ENCODE measurements around the gene PDE4C.
A peak's percentile ranks its signal among the peaks of the same experiment; 100 is the strongest.

PDE4C gene

DNA sequence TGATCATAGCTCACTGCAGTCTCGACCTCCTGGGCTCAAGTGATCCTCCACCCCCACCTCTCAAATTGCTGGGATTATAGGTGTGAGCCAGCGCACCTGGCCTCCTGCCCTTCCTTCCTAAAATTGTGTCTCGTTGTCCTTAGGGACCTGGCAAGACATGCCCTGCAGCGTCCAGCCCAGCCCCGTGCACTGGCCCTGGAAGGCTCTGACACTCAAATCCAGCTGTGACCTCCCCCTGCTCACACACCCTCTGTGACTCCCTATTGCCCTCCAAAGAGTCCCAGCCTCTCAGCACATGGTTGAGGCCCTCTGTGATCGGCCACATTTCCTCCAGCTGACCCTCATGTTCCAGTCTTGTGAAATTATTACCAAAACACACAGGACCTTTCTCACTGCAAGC, 28.3 kb downstream of the PDE4C start:
- DNase-seq (ENCODE audit: low read depth): no peak
- H3K4me3 ChIP-seq (ENCODE audit: low read depth, low read length): no peak overlapping the region
- TF ChIP-seq, protein P1, sequence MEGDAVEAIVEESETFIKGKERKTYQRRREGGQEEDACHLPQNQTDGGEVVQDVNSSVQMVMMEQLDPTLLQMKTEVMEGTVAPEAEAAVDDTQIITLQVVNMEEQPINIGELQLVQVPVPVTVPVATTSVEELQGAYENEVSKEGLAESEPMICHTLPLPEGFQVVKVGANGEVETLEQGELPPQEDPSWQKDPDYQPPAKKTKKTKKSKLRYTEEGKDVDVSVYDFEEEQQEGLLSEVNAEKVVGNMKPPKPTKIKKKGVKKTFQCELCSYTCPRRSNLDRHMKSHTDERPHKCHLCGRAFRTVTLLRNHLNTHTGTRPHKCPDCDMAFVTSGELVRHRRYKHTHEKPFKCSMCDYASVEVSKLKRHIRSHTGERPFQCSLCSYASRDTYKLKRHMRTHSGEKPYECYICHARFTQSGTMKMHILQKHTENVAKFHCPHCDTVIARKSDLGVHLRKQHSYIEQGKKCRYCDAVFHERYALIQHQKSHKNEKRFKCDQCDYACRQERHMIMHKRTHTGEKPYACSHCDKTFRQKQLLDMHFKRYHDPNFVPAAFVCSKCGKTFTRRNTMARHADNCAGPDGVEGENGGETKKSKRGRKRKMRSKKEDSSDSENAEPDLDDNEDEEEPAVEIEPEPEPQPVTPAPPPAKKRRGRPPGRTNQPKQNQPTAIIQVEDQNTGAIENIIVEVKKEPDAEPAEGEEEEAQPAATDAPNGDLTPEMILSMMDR (IDR thresholded peaks at IDR 0.05; ENCODE audit: low read depth, low read length, missing control alignments): no peak

DNA sequence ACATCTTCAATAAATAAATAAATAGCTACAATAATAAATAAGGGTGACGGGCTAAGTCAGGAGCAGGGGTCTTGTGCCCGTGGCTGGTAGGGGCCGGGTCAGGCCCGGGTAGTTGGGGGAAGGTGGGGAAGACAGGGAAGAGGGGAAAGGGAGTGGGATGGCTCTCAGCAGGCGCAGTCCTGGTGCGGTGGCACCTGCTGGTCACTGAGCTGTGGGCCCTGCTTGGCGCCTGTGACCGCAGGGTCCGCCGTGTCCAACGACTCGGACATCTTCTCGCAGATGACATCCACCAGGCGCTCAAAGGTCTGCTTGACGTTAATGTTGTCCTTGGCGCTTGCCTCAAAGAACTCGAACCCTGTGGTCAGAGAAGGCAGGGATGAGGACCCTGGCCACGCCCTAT, 28.9 kb downstream of the PDE4C start:
- no peak for DNase-seq (ENCODE audit: low read depth)
- TF ChIP-seq, protein P1 (IDR thresholded peaks at IDR 0.05; ENCODE audit: low read depth, low read length, missing control alignments): no peak

DNA sequence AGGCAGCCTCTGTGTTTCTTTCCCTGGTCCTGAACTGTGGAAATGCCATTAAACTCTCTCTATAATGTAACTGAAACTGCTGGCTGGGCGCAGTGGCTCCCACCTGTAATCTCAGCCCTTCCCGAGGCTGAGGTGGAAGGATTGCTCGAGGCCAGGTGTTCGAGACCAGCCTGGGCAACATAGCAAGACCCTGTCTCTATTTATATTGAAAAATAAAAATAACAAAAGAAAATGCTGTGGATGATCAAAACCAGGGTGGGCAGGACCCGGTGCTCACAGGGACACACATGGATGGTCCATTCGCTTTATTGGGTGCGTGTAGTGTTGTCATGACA, 29.8 kb downstream of the PDE4C start:
- H3K4me3 ChIP-seq (ENCODE audit: low read depth, low read length): no peak overlapping the region
- TF ChIP-seq, protein P1 (IDR thresholded peaks at IDR 0.05; ENCODE audit: low read depth, low read length, missing control alignments): no peak
- DNase-seq (ENCODE audit: low read depth): no peak

More for the DNA sequence above, 28.9 kb downstream of the PDE4C start:
- H3K4me3 ChIP-seq (ENCODE audit: low read depth, low read length): no peak overlapping the region

DNA sequence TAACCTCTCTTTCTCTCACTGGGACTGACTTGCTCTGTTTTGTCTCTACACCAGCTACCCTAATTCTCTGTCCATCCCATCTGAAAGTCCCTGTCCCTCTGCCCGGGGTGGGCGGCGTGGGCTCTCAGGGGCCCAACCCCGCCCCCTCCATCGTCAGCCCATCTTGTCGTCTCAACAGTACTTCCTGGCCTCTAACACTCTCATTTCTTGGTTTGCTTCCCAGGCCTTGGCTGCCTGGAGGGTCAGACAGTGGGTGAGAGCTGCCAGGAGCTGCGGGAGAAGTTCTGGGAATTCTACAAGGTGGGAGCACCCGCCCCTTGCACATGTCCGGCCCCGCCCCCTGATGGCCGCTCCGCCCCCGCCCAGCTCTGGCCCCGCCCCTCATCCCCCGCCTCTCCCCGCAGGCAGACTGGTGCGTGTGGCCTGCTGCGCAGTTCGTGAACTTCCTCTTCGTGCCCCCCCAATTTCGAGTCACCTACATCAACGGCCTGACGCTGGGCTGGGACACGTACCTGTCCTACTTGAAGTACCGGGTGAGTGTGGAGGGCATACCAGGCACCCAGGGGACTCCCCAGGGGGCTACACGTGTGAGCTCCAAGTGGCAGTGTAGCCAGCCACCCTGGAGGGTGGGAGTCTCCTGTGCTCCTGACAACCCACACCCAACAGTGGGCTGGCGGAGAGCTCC, 31.5 kb downstream of the PDE4C start:
- TF ChIP-seq, protein P1 (IDR thresholded peaks at IDR 0.05; ENCODE audit: low read depth, low read length, missing control alignments): no peak
- DNase-seq (ENCODE audit: low read depth): no peak
- H3K4me3 ChIP-seq (ENCODE audit: low read depth, low read length): peak overlapping the region; percentile 65

DNA sequence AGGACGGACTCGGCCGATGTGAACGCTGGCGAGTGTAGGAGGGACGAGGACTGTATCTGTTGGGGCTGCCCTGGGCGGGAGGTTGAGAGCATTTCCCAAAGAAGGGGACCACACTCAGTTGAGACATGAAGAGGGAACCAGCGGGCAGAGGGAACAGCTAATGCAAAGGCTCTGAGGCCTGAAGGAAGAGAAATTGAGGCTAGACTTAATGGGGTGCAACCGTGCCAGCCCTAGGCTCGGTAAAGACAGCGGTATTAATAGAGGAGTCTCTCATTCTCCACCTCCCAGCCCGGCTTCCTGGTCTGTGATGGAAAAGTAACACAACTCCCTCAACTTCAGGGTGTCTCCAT, 32.1 kb downstream of the PDE4C start:
- no peak for DNase-seq (ENCODE audit: low read depth)
- TF ChIP-seq, protein P1 (IDR thresholded peaks at IDR 0.05; ENCODE audit: low read depth, low read length, missing control alignments): no peak
- peak overlapping the region; percentile 65 for H3K4me3 ChIP-seq (ENCODE audit: low read depth, low read length)

DNA sequence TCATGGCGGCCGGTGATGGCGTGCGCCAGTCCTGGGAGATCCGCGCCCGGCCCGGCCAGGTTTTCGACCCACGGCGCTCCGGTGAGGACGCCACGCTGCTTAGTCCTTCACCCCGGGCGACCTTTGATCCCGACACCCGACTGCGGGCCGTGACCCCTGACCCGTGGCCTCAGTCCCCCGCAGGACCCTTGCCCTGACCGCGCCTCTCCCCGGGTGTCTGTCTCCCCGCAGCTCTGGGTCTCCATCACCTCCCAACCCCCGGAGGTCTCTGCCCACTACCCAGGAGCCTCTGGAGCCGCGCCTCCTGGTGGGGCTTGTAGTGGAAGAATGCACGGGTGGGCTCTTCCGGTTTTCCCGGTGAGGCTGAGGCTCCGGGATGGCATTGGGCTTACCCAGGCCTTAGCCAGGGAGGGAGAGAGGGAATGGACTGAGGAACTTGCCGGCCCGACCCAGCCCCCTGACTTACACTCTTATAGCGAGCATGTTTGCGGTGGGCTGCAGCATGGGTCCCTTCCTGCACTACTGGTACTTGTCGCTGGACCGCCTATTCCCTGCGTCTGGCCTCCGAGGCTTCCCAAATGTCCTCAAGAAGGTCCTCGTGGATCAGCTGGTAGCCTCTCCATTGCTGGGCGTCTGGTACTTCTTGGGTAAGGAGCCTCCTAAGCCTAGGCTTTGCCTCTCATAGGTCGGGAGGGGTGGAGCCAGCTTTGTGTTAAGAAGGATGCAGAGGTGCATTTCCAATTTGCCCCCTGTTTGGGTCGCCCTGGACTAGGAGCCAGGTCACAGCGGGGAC, 32.7 kb downstream of the PDE4C start:
- TF ChIP-seq, protein P1 (IDR thresholded peaks at IDR 0.05; ENCODE audit: low read depth, low read length, missing control alignments): no peak
- DNase-seq (ENCODE audit: low read depth): no peak

More for the DNA sequence above, 32.7 kb downstream of the PDE4C start:
- peak overlapping the region; percentile 65 for H3K4me3 ChIP-seq (ENCODE audit: low read depth, low read length)
